RWPE2 (cell line): ENCODE results near the gene SPINK14.

Source experiments
- ATAC-seq: fragments of 200-7000 bp; cut with Tn5 transposase; 3 replicates; pipeline ENCODE4 v1.9.1; 2021; ENCODE audit warnings: low read depth
- DNase-seq: peaks from one replicate; pipeline ENCODE4 v3.0.0-alpha.2; 2020; ENCODE audit warnings: low spot score
- H3K27ac ChIP-seq: fragments of 450-650 bp; 2 replicates; pipeline ENCODE4 v1.5.1; 2017; ENCODE audit warnings: mild to moderate bottlenecking; ENCODE audit not compliant: poor library complexity, severe bottlenecking
- H3K27me3 ChIP-seq: fragments of 250-450 bp; sonication (Bioruptor Pico); 2 replicates; pipeline ENCODE4 v1.5.1; 2021; ENCODE audit warnings: mild to moderate bottlenecking, moderate library complexity; ENCODE audit not compliant: insufficient read depth, poor library complexity, severe bottlenecking
- H3K36me3 ChIP-seq: fragments of 250-450 bp; sonication (Bioruptor Pico); 2 replicates; pipeline ENCODE4 v1.5.1; 2020; ENCODE audit warnings: low read depth, mild to moderate bottlenecking, moderate library complexity
- H3K4me1 ChIP-seq: fragments of 250-450 bp; sonication (Bioruptor Pico); 2 replicates; pipeline ENCODE4 v1.5.1; 2021; ENCODE audit warnings: mild to moderate bottlenecking, moderate library complexity; ENCODE audit not compliant: insufficient read depth, poor library complexity, severe bottlenecking
- H3K4me3 ChIP-seq: fragments of 250-450 bp; sonication (Bioruptor Pico); 2 replicates; pipeline ENCODE4 v1.5.1; 2021; ENCODE audit warnings: mild to moderate bottlenecking, moderate library complexity; ENCODE audit not compliant: severe bottlenecking
- H3K9me3 ChIP-seq: fragments of 250-450 bp; sonication (Bioruptor Pico); 2 replicates; pipeline ENCODE4 v1.5.1; 2021; ENCODE audit warnings: mild to moderate bottlenecking, moderate library complexity; ENCODE audit not compliant: severe bottlenecking
- CTCF ChIP-seq: fragments of 450-650 bp; IDR thresholded peaks from one replicate; pipeline ENCODE4 v1.5.1; 2017; ENCODE audit warnings: mild to moderate bottlenecking, moderate library complexity; ENCODE audit not compliant: poor library complexity, severe bottlenecking

SPINK14 gene

GRCh38 chr5:148166550-148167283 is 1.6 kb upstream of the SPINK14 start:
- no peak overlapping the region for H3K4me3 ChIP-seq
- no peaks in the 10 kb centered on the region for H3K4me1 ChIP-seq
- no peak overlapping the region for H3K27ac ChIP-seq
- no peaks in the 10 kb centered on the region for H3K9me3 ChIP-seq
- DNase-seq (no peak), ATAC-seq (no peak)
- no peaks in the 10 kb centered on the region for H3K27me3 ChIP-seq
- no peaks in the 10 kb centered on the region for H3K36me3 ChIP-seq
- TF ChIP-seq CTCF: no peak

- Histone ChIP-seq H3K4me3 (no peak overlapping the region), H3K27ac (no peak overlapping the region), H3K36me3 (no peaks in the 10 kb centered on the region), H3K9me3 (no peaks in the 10 kb centered on the region), H3K4me1 (no peaks in the 10 kb centered on the region), H3K27me3 (no peaks in the 10 kb centered on the region)
- ATAC-seq (no peak), DNase-seq (no peak)
- TF ChIP-seq CTCF: no peak
These were observed 4.0 kb downstream of the SPINK14 start for GRCh38 chr5:148172377-148172776.

- no peaks in the 10 kb centered on the region for H3K27me3 ChIP-seq
- no peaks in the 10 kb centered on the region for H3K9me3 ChIP-seq
- TF ChIP-seq CTCF: no peak
- H3K27ac ChIP-seq: no peak overlapping the region
- no peak overlapping the region for H3K4me3 ChIP-seq
- no peaks in the 10 kb centered on the region for H3K4me1 ChIP-seq
- no peaks in the 10 kb centered on the region for H3K36me3 ChIP-seq
- no peak for ATAC-seq
- DNase-seq: no peak
These were observed 8.1 kb downstream of the SPINK14 start for GRCh38 chr5:148176480-148176879.

GRCh38 chr5:148177207-148177606 is 8.9 kb downstream of the SPINK14 start:
- no peak overlapping the region for H3K4me3 ChIP-seq
- H3K4me1 ChIP-seq: no peaks in the 10 kb centered on the region
- DNase-seq (no peak), ATAC-seq (no peak)
- H3K9me3 ChIP-seq: no peaks in the 10 kb centered on the region
- TF ChIP-seq CTCF: no peak
- no peak overlapping the region for H3K27ac ChIP-seq
- H3K27me3 ChIP-seq: no peaks in the 10 kb centered on the region
- H3K36me3 ChIP-seq: no peaks in the 10 kb centered on the region

- peak; percentile 97 for TF ChIP-seq CTCF
- H3K4me3 ChIP-seq: no peak overlapping the region
- no peaks in the 10 kb centered on the region for H3K4me1 ChIP-seq
- no peaks in the 10 kb centered on the region for H3K9me3 ChIP-seq
- DNase-seq: no peak
- H3K27ac ChIP-seq: no peak overlapping the region
- ATAC-seq: peak; percentile 76
- H3K36me3 ChIP-seq: no peaks in the 10 kb centered on the region
- no peaks in the 10 kb centered on the region for H3K27me3 ChIP-seq
These were observed 11.0 kb downstream of the SPINK14 start for GRCh38 chr5:148179234-148179824.
